K562 (cell line): Measurements from ENCODE around the gene SEZ6. TPM values are rescaled to one million over a fixed set of nuclear protein-coding genes. Genes with fewer than 3 reads are reported as not detected.

Experiments
- ARID4B ChIP-seq: sonication (generic); formaldehyde crosslinking; IDR thresholded peaks from 2 replicates; pipeline ENCODE4 v1.8.0; 2022; ENCODE audit warnings: mild to moderate bottlenecking, missing genetic modification reagents
- CBX2 ChIP-seq: fragments of 200-600 bp; sonication (generic); IDR thresholded peaks from one replicate; pipeline ENCODE4 v1.6.1; 2012; ENCODE audit warnings: mild to moderate bottlenecking, low read length, inconsistent platforms; ENCODE audit not compliant: insufficient read depth, poor library complexity, severe bottlenecking
- CBX8 ChIP-seq: fragments of 200-600 bp; sonication (generic); IDR thresholded peaks from 2 replicates; pipeline ENCODE4 v1.6.1; 2012; ENCODE audit warnings: borderline replicate concordance, mixed run types, low read depth, mild to moderate bottlenecking, moderate library complexity, mixed read lengths, low read length, control low read depth, inconsistent platforms; ENCODE audit not compliant: poor library complexity, severe bottlenecking; ENCODE audit errors: extremely low read depth
- CCAR2 ChIP-seq: fragments of 200-400 bp; formaldehyde crosslinking; IDR thresholded peaks from 2 replicates; pipeline ENCODE4 v1.6.1; 2017; ENCODE audit warnings: mild to moderate bottlenecking, low read depth, low read length
- GABPB1 ChIP-seq: sonication (generic); formaldehyde crosslinking; IDR thresholded peaks from 2 replicates; pipeline ENCODE4 v1.8.0; 2022; ENCODE audit warnings: mild to moderate bottlenecking, missing genetic modification reagents
- GATA2 ChIP-seq: sonication (generic); formaldehyde crosslinking; IDR thresholded peaks from 2 replicates; pipeline ENCODE4 v1.4.0; 2020; ENCODE audit warnings: mild to moderate bottlenecking, missing genetic modification reagents
- HMG20A ChIP-seq: fragments of 450-650 bp; formaldehyde crosslinking; conservative IDR thresholded peaks from 2 replicates; pipeline ENCODE4 v1.4.0; 2020; ENCODE audit warnings: mild to moderate bottlenecking, mixed read lengths
- KLF10 ChIP-seq: fragments of 250-450 bp; sonication (Bioruptor Pico); IDR thresholded peaks from 2 replicates; pipeline ENCODE4 v1.6.1; 2021; ENCODE audit warnings: matching md5 sums
- MAZ ChIP-seq, 2 experiments: fragments of 450-650 bp in 1 of 2; sonication (generic) in 1 of 2; formaldehyde crosslinking; IDR thresholded peaks in 1 of 2; conservative IDR thresholded peaks in 1 of 2; 2 replicates each; pipeline versions ENCODE4 v1.4.0 to v1.5.0; 2020; ENCODE audit warnings: mild to moderate bottlenecking in 1 of 2, missing genetic modification reagents in 1 of 2
- MIER1 ChIP-seq: fragments of 450-650 bp; IDR thresholded peaks from 2 replicates; pipeline ENCODE4 v1.6.1; 2016; ENCODE audit warnings: antibody characterized with exemption, mild to moderate bottlenecking, low read depth
- NFIC ChIP-seq: fragments of 450-650 bp; IDR thresholded peaks from 2 replicates; pipeline ENCODE4 v1.6.1; 2017; ENCODE audit warnings: mild to moderate bottlenecking, inconsistent platforms
- POLR3A ChIP-seq: IDR thresholded peaks from 2 replicates; pipeline ENCODE4 v1.6.1; 2011; ENCODE audit warnings: borderline replicate concordance, mild to moderate bottlenecking, moderate library complexity; ENCODE audit not compliant: insufficient read length, insufficient read depth; ENCODE audit errors: extremely low read depth
- RBM22 ChIP-seq: fragments of 200-400 bp; formaldehyde crosslinking; IDR thresholded peaks from 2 replicates; pipeline ENCODE4 v1.6.1; 2018; ENCODE audit warnings: low read length, low read depth; ENCODE audit not compliant: poor library complexity, severe bottlenecking
- TGIF2 ChIP-seq: sonication (generic); formaldehyde crosslinking; IDR thresholded peaks from 2 replicates; pipeline ENCODE4 v1.8.1; 2022; ENCODE audit warnings: mild to moderate bottlenecking, missing genetic modification reagents, moderate library complexity
- VEZF1 ChIP-seq: fragments of 200-800 bp; sonication (Bioruptor generic); IDR thresholded peaks from 2 replicates; pipeline ENCODE4 v1.6.1; 2017; ENCODE audit warnings: missing genetic modification characterization, missing compliant biosample characterization
- YY1 ChIP-seq, 3 experiments: IDR thresholded peaks; 2 replicates each; pipeline ENCODE4 v1.6.1; 2011; ENCODE audit warnings: low read length in 2 of 3, mild to moderate bottlenecking in 2 of 3, moderate library complexity in 2 of 3, borderline replicate concordance in 1 of 3, control low read depth in 1 of 3, low read depth in 1 of 3; ENCODE audit not compliant: insufficient read depth in 3 of 3, insufficient replicate concordance in 2 of 3, control insufficient read depth in 1 of 3, insufficient read length in 1 of 3; ENCODE audit errors: extremely low read depth in 1 of 3
- ZFP1 ChIP-seq: fragments of 450-650 bp; formaldehyde crosslinking; IDR thresholded peaks from 2 replicates; pipeline ENCODE4 v1.4.0; 2020; ENCODE audit warnings: mild to moderate bottlenecking, mixed read lengths
- ZNF121 ChIP-seq: sonication (generic); formaldehyde crosslinking; conservative IDR thresholded peaks from 2 replicates; pipeline ENCODE4 v1.8.0; 2022; ENCODE audit warnings: missing genetic modification reagents
- ZNF124 ChIP-seq: sonication (generic); formaldehyde crosslinking; IDR thresholded peaks from 2 replicates; pipeline ENCODE4 v1.8.1; 2022; ENCODE audit warnings: missing genetic modification reagents
- ZNF584 ChIP-seq: fragments of 200-800 bp; sonication (Bioruptor generic); IDR thresholded peaks from 2 replicates; pipeline ENCODE4 v1.6.1; 2016; ENCODE audit warnings: low read depth, mild to moderate bottlenecking, missing genetic modification characterization, missing compliant biosample characterization
- ZNF707 ChIP-seq: fragments of 250-450 bp; sonication (Bioruptor Pico); conservative IDR thresholded peaks from 2 replicates; pipeline ENCODE4 v1.8.0; 2022; ENCODE audit warnings: inconsistent platforms, mild to moderate bottlenecking, moderate library complexity
- ZNF79 ChIP-seq: fragments of 250-450 bp; sonication (Bioruptor Pico); IDR thresholded peaks from 2 replicates; pipeline ENCODE4 v1.4.0; 2020; ENCODE audit warnings: low read depth, mild to moderate bottlenecking, moderate library complexity
- polyA plus RNA-seq, 8 experiments: library from polyadenylated mRNA; depleted of rRNA in 4 of 8; stranded (reverse) in 5 of 8; unstranded in 3 of 8; fragments of >200 nt; fragmentation: Nextera tagmentation in 2 of 8; fragmentation: Illumina TruSeq in 1 of 8; extraction: Ambion mirVana in 2 of 8; extraction: Trizol in 1 of 8; gene quantifications; 2 replicates each; pipeline versions ENCODE4 v1.2.1 to v1.2.3, GENCODE V29; 2011 to 2014; ENCODE audit warnings: inconsistent platforms in 1 of 8, missing spikeins in 1 of 8
- total RNA-seq, 7 experiments: library from RNA; depleted of rRNA in 6 of 7; stranded (reverse); fragments of >200 nt in 6 of 7; fragmentation: Illumina TruSeq in 2 of 7; extraction: Trizol in 2 of 7; gene quantifications; 2 replicates each; pipeline versions ENCODE4 v1.2.1 to v1.2.3, GENCODE V29; 2011 to 2021; ENCODE audit warnings: low replicate concordance in 1 of 7

SEZ6 gene
- total and polyA plus RNA-seq, 9 of the 15 experiments (the other 6 are each of a cell fraction or from before 2014, with no cell fraction given), result not detected

GRCh38 chr17:29005936-29006511 lies at the start of gene SEZ6 (continued):
- TF ChIP-seq ZNF121 (CRISPR knock-in tag) (no peak), CBX8 (no peak), ZNF707 (no peak), TGIF2 (CRISPR knock-in tag) (no peak), KLF10 (CRISPR knock-in tag) (no peak), NFIC (peak; percentile 62), GABPB1 (CRISPR knock-in tag) (0 out of 2 replicates have a peak, but pooled peaks have one; percentile 37), RBM22 (no peak), VEZF1 (CRISPR knock-in tag) (peak; percentile 75), YY1 (IDR thresholded peaks at IDR 0.05; ENCODE audit: borderline replicate concordance in 1 of 3, control insufficient read depth in 1 of 3, extremely low read depth in 1 of 3, insufficient read depth in 3 of 3, insufficient read length in 1 of 3, insufficient replicate concordance in 2 of 3, low read depth in 1 of 3, low read length in 2 of 3) (peak in 2 of 3 experiments; percentile 67 to 79), POLR3A (no peak), ZFP1 (no peak), GATA2 (CRISPR knock-in tag) (no peak), CCAR2 (no peak), ZNF79 (CRISPR knock-in tag) (no peak), MAZ (CRISPR knock-in tag; conservative IDR thresholded peaks at IDR 0.05 in 1 of 2, IDR thresholded peaks at IDR 0.05 in 1 of 2) (peak; percentile 64 to 99), HMG20A (CRISPR knock-in tag) (no peak), CBX2 (no peak), MIER1 (peak; percentile 86), ARID4B (peak; percentile 68), ZNF124 (CRISPR knock-in tag) (no peak), ZNF584 (CRISPR knock-in tag) (no peak)
